ENCODE data around the gene BCL7B. TPM values are rescaled to one million over a fixed set of nuclear protein-coding genes. Genes with fewer than 3 reads are reported as not detected.

BCL7B gene
- total RNA-seq, 1 donor from 2014 or later: 34.0 TPM

DNA sequence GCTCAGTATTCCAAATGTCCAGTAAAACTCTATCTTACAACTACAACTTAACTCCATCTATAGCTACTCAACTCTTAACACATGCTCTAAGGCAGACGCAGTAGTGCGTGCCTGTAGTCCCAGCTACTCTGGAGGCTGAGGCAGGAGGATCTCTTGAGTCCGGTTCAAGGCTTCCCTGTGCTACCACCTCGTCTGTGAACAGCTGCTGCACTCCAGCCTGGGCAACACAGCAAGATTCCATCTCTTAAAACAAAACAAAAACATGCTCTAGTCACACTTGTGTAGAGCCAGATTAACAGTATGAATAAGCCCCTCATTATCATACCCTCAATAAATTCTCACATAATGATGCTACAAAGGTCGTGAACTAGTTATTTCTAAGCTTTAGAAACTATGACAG lies 39.0 kb downstream of the BCL7B start:
- Mint-ChIP-seq H3K36me3 (ENCODE audit: unreplicated experiment) (no peaks in the 10 kb centered on the region), H3K9me3 (ENCODE audit: unreplicated experiment) (peaks cover 14% of the 10 kb centered on the region), H3K4me3 (ENCODE audit: unreplicated experiment) (peak overlapping the region; percentile 100), H3K4me1 (ENCODE audit: low read depth, unreplicated experiment) (peaks cover 20% of the 10 kb centered on the region), H3K27me3 (ENCODE audit: unreplicated experiment) (peaks cover 10% of the 10 kb centered on the region), H3K27ac (ENCODE audit: unreplicated experiment) (peak overlapping the region; percentile 1)
- TF ChIP-seq, protein P1, sequence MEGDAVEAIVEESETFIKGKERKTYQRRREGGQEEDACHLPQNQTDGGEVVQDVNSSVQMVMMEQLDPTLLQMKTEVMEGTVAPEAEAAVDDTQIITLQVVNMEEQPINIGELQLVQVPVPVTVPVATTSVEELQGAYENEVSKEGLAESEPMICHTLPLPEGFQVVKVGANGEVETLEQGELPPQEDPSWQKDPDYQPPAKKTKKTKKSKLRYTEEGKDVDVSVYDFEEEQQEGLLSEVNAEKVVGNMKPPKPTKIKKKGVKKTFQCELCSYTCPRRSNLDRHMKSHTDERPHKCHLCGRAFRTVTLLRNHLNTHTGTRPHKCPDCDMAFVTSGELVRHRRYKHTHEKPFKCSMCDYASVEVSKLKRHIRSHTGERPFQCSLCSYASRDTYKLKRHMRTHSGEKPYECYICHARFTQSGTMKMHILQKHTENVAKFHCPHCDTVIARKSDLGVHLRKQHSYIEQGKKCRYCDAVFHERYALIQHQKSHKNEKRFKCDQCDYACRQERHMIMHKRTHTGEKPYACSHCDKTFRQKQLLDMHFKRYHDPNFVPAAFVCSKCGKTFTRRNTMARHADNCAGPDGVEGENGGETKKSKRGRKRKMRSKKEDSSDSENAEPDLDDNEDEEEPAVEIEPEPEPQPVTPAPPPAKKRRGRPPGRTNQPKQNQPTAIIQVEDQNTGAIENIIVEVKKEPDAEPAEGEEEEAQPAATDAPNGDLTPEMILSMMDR (IDR thresholded peaks at IDR 0.05; ENCODE audit: partially characterized antibody, unreplicated experiment): no peak
- no peak for DNase-seq

DNA sequence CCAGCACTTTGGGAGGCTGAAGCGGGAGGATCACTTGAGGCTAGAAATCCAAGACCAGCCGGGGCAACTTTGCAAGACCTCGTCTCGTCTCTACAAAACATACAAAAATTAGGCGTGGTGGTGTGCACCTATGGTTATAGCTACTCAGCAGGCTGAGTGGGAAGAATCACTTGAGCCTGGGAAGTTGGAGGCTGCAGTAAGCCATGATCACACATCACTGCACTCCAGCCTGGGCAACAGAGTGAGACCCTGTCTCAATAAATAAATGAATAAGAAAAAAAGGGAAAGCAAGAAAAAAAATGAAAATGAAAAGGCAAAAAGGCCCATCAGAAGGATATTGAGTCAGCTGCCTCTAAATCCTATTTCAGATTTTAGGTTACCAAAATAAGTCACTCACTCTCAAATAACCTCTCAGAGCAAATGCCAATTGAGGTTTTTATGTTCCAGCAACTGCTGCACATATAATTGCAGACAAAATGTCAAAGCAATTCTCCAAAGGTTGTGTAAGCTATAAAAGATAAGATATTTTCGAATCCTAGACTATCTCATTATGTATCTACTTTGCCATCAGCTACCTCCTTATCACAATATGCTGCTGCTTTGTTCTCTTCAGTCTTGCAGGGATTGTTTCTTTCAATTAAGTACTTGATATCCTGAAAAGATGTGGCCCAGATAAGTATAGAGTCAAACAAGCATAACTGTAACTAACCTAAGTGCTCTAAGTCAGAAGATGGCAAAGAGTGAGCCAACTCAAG lies 40.1 kb downstream of the BCL7B start:
- H3K4me3 Mint-ChIP-seq (ENCODE audit: unreplicated experiment): no peak overlapping the region
- peak overlapping the region; percentile 23 for H3K27ac Mint-ChIP-seq (ENCODE audit: unreplicated experiment)
- no peak for DNase-seq

DNA sequence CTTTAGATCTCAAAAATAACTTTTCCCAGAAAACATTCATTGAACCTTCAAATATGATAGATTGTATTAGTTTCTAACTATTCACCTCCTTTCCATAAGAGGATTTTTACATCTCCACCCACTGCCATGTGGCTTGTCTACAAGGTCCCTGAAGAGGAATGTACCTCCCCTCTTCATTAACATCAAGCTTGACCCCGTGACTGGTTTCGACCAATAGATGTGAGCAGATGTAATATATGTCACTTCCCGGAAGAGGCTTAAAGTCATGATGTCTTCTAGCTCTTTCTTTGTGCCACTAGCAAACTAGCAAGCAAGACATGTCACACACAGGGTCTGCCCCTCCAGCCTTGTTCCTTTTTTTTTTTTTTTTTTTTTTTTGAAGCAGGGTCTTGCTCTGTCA lies 42.3 kb downstream of the BCL7B start:
- H3K9me3 Mint-ChIP-seq (ENCODE audit: unreplicated experiment): peaks cover 3% of the 10 kb centered on the region
- no peak overlapping the region for H3K27ac Mint-ChIP-seq (ENCODE audit: unreplicated experiment)
- peaks cover 17% of the 10 kb centered on the region for H3K4me1 Mint-ChIP-seq (ENCODE audit: low read depth, unreplicated experiment)
- no peak overlapping the region for H3K4me3 Mint-ChIP-seq (ENCODE audit: unreplicated experiment)
- H3K27me3 Mint-ChIP-seq (ENCODE audit: unreplicated experiment): no peaks in the 10 kb centered on the region
- no peak for DNase-seq
- no peaks in the 10 kb centered on the region for H3K36me3 Mint-ChIP-seq (ENCODE audit: unreplicated experiment)
- TF ChIP-seq, protein P1 (IDR thresholded peaks at IDR 0.05; ENCODE audit: partially characterized antibody, unreplicated experiment): no peak

More for the DNA sequence above, 40.1 kb downstream of the BCL7B start:
- TF ChIP-seq, protein P1 (IDR thresholded peaks at IDR 0.05; ENCODE audit: partially characterized antibody, unreplicated experiment): no peak
- Mint-ChIP-seq H3K9me3 (ENCODE audit: unreplicated experiment) (peaks cover 11% of the 10 kb centered on the region), H3K4me1 (ENCODE audit: low read depth, unreplicated experiment) (peaks cover 20% of the 10 kb centered on the region), H3K27me3 (ENCODE audit: unreplicated experiment) (peaks cover 10% of the 10 kb centered on the region), H3K36me3 (ENCODE audit: unreplicated experiment) (no peaks in the 10 kb centered on the region)

DNA sequence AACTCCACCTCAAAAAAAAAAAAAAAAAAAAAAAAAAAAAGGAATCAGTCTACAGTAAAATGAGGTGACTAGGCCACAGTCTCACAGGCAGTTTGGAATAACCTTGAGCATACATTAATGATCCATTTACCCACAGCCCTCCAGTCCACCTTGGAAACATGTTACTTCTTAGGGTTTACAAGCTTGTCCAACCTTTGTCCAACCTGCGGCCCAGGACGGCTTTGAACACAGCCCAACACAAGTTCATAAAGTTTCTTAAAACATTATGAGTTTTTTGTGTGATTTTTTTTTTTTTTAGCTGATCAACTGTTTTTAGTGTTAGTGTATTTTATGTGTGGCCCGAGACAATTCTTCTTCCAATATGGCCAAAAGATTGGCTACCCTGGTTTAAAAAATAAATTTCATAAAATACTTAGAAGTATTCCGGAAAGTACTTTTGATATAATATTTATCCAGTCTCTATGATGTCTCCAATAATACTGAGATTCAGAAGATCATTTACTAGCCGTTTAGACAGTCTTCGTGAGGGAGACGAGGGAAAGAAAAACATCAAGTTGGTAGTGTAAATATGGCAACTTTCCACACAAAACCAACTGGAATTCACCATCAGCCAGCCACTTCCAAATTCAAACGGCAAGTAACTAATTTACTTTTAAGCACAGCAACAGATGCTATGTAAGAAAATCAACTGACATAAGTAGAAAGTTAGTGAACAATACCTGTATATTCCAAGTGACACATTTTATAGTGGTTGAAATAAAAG lies 45.3 kb downstream of the BCL7B start:
- Mint-ChIP-seq H3K4me1 (ENCODE audit: low read depth, unreplicated experiment) (peaks cover 2% of the 10 kb centered on the region), H3K9me3 (ENCODE audit: unreplicated experiment) (peaks cover under 1% of the 10 kb centered on the region), H3K27me3 (ENCODE audit: unreplicated experiment) (no peaks in the 10 kb centered on the region), H3K36me3 (ENCODE audit: unreplicated experiment) (no peaks in the 10 kb centered on the region), H3K27ac (ENCODE audit: unreplicated experiment) (no peak overlapping the region), H3K4me3 (ENCODE audit: unreplicated experiment) (no peak overlapping the region)
- DNase-seq: no peak
- TF ChIP-seq, protein P1 (IDR thresholded peaks at IDR 0.05; ENCODE audit: partially characterized antibody, unreplicated experiment): no peak

DNA sequence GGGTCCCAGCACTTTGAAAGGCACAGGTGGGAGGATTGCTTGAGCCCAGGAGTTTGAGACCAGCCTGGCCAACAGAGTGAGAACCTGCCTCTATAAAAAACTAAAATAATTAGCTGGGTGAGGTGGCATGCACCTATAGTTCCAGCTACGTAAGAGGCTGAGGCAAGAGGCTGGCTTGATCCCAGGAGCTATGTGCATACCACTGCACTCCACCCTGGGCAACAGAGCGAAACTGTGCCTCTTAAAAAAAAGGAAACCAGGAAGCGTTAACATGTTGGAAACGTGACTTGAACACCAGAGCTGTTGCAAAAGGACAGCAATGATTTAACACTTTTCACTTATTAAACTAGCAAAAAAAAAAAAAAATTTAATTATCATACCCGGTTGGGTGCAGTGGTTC lies 48.0 kb downstream of the BCL7B start:
- no peak overlapping the region for H3K4me3 Mint-ChIP-seq (ENCODE audit: unreplicated experiment)
- no peak for DNase-seq
- H3K4me1 Mint-ChIP-seq (ENCODE audit: low read depth, unreplicated experiment): peaks cover 5% of the 10 kb centered on the region
- H3K9me3 Mint-ChIP-seq (ENCODE audit: unreplicated experiment): peaks cover 1% of the 10 kb centered on the region
- H3K36me3 Mint-ChIP-seq (ENCODE audit: unreplicated experiment): peaks cover 6% of the 10 kb centered on the region
- H3K27me3 Mint-ChIP-seq (ENCODE audit: unreplicated experiment): peaks cover 3% of the 10 kb centered on the region
- no peak overlapping the region for H3K27ac Mint-ChIP-seq (ENCODE audit: unreplicated experiment)
- TF ChIP-seq, protein P1 (IDR thresholded peaks at IDR 0.05; ENCODE audit: partially characterized antibody, unreplicated experiment): no peak
